ENCODE measurements around the gene KLHL21. TPM values are rescaled to one million over a fixed set of nuclear protein-coding genes. Genes with fewer than 3 reads are reported as not detected.
A peak's percentile ranks its signal among the peaks of the same experiment; 100 is the strongest.

Gene KLHL21
- total RNA-seq, 2 donors from 2014 or later, result 25.5 to 31.7 TPM

DNA sequence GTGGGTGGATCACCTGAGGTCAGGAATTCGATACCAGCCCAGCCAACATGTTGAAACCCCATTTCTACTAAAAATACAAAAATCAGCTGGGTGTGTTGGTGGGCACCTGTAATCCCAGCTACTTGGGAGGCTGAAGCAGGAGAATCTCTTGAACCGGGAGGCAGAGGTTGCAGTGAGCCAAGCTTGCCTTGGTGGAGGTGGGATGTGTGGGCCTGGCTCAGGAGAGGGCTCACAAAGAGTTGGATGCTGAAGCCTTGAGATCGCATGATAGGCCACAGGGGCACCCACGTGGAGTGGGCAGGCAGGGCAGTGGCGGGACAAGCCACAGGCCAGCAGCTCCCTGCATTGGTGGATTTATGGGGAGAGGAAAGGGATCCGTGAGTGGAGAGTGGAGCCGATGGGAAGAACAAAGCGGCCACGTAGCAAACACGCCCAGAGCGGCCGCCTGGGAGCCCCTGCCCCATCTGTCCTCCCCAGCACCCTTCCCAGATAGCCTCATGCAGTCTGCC is 26.4 kb upstream of the KLHL21 start:
- no peak for DNase-seq (ENCODE audit: low spot score)
- intact Hi-C loops (cut with DNase I), result no loop called here

DNA sequence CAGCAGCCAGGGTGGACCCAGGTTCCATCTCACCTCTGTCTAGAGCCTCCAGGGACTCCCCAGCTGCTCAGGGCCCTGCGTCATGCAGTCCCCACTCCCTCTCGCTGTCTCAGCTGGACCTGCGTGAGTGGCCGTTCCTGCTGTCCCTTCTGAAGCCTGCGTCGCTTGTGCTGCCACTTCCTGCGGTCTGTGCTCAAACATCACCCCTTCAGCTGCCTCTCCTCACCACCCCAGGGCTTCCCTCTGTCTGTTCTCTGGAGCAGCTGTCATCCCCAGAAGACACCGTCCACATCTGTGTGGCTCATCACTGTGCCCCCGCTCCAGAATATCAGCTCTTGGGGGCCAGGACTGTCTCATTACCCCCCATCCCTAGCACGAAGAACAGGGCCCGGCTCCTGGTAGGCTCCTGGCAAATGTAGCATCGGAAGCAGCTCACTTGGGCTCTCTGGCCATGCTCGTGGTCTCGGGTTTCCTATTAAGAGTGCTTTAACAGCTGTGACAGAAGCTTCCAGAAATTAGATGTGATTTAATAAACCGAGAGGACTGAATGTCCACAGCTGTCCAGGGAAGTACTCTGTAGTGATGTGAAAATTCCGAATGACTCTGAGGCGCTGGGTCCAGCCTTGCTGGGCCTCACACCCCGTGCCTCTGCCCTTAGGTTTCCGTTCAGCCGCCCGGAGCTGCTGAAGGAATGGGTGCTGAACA is 25.3 kb upstream of the KLHL21 start:
- no peak for DNase-seq (ENCODE audit: low spot score)
- intact Hi-C loops (cut with DNase I), result no loop called here

DNA sequence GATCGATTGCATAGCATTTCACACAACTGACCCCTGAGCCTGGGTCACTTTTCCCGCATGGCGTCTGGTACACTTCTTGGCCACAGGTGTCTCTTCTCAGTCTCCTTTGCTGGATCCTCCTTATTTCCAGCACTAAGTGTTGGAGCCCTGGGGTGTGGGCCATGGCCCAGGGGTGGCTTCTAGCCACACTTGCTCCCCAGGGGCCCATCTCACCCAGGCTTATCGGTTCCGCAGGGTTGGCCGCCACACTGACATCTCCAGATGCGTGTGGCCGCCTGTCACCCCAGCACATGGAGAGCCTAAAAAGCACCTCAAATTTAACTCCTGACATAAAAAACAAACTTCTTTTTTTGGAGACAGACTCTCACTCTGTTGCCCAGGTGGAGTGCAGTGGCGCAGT is 24.4 kb upstream of the KLHL21 start:
- no peak for DNase-seq (ENCODE audit: low spot score)
- intact Hi-C loops (cut with DNase I), result no loop called here

DNA sequence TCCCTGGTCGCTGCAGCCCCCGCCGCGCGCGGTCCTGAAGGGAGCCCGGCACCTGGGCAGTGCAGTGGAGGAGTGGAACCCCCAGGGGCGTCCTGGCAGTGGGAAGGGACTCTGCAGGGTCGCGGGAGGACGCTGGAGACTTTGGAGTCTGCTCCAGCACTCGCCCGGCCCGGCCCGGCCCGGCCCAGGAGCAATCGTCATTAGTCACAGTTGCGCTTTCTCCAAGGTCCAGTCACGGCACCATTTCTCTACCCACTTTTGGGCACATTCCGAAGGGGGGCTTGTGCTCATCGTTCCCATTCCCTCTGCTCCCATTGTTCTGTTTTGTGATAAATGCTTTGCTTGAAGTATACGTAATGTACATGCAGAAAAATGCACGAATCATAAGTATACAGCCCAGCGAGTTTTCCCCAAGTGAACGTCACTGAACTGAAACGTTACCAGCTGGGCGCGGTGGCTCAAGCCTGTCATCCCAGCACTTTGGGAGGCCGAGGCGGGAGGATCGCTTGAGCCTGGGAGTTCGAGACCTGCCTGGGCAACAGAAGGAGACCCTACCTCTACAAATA is 23.0 kb upstream of the KLHL21 start:
- DNase-seq (ENCODE audit: low spot score), result no peak
- intact Hi-C loops (cut with DNase I), result no loop called here

DNA sequence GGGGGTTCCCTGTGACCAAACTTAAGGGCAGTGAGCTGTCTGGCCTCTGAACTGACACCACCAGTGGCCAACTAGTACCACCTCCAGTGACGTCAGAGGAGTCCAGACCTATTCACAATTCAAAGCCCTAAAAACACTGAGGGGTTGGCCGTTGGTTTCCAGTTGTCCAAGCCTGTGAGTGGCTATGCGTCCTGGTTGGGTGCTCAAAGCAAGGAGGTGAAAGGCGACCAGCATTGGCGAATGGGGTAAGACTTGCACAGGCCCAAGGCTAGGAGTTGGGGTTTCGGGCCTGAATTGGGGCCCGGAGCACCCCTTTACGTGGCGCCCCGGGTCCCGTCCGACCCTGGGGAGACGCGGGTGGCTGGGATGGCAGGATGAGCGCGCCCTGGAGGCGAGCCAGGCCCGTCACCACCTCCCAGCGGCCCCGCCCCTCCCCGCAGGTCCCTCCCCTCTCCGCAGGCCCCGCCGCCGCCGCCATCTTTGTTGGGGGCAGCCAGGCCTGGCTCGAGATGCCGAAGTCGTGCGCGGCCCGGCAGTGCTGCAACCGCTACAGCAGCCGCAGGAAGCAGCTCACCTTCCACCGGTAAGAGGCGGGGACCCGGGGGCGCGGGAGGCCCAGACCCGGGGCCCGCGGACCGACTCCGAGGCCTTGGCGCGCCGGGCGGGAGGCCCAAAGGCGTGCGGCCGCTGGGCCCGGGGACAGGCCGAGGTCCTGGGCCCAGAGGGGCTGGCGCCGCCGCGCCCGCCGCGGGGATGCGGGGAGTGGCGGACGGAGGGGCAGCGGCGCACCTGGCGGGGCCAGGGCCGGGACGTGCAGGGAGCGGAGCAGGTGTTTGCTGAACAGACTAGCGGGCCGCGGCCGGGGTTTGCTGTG is 22.3 kb upstream of the KLHL21 start, which contains the start of gene THAP3:
Gene THAP3 (plus strand): TSS at position 159 of the 874 bp plus-strand sequence. CDS start 351 bp downstream, at position 510.
- intact Hi-C loops (cut with DNase I), result no loop called here
- DNase-seq (ENCODE audit: low spot score), result peak; percentile 96

DNA sequence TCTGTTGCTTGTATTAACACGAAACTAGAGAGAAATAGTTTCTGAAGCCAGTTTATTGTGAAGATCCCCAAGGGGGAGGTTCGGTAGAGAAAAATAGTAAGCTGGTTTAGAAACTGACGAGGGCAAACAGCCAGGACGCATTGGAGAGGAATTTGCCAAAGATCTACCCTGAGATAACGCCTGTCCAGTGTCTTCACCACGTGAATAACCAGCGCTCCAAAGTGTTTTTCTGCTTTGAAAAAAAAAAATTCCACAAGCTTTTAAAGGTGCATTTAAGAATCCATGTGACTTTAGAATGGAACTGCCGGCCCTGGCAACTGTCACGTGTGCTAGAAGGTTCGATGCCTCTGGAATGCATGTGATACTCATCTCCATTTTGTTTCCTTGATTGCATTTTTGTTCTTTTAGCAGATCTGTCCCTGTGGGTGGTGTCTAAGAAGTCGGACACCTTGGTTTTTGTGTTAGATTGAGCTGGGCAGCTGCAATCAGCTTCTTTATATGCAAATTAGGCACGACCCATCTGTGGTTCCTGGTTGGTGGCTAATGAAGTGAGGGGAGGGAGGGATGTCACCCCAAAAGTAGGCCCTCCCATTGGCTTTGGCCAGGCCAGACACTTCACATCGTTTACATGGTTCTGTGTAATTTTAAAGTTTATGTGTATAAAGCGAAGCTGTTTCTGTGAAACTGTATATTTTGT is 20.7 kb upstream of the KLHL21 start:
- no peak for DNase-seq (ENCODE audit: low spot score)
- intact Hi-C loops (cut with DNase I), result no loop called here

DNA sequence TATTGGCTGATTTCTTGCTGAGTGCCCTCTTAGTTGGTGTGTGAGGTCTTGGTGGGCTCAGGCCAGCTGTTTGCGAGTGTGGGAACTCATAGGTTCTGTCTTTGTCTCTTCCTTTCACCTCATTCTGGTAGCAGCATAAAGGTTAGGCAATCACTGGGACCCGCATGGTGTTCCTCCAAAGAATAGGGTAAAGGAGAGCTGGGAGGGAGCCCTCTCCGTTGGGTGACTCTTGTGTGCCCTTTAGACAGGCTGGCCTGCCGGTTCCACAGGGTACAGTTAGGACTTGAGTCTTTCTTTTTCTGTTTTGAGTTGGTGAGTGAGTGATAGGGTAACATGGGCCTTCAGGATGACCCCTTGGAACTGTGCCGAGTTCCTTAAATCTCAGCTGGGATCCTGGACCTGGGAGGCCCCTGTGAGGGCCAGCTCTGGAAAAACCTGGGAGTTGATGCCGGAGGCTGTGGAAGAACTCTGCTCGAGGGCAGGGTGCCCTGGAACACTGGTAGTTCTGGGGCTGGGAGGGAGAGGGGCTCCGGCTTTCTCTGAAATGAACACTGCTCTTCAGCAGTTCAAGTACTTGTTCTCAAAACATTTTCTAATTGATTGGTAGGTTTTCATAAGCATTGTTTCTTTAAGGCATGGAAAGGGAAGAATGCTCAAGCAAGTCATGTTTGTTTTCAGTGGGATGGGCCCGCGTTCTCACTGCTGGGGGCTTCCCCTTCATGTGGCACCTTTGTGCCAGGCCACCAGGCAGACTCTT is 19.9 kb upstream of the KLHL21 start:
- intact Hi-C loops (cut with DNase I), result no loop called here
- DNase-seq (ENCODE audit: low spot score), result no peak

DNA sequence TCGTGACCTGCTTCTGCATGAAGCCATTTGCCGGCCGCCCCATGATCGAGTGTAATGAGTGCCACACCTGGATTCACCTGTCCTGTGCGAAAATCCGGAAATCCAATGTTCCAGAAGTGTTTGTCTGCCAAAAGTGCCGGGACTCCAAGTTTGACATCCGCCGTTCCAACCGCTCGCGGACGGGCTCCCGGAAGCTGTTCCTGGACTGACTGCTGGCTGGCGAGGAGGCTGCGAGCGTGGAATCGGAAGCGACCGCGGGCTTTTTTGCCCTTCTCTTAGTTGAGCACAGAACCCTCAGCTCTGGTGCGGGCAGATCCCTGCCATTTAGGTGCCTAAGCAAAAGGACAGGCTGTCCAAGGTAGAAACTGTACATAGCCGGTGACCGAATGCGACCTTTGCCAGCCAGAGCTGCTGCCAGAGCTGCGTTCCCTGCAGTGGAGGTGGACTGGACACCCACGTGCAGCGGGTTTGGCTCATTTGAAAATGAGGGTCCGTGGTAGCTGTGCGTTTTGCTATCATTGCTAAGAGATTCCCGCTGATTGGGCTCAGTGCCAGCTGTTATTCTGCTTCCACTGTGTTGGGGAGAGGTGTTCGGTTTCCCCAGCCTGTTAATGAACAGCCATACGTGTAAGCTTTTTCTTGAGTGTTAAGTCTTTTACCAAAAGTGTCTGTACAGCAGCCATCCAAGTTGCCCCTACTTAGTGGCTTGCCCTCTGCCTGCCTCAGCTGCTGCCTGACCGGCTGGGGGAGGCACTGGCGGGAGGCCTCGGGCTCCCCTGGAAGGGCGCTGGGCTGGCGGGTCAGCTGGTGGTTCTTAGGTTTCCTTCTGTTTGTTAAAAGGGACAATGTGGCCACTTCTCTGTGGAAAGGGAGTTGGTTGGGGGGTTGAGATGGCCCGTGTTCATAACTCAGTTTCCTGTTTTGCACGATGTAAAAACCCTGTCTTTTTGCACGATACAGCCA is 19.0 kb upstream of the KLHL21 start:
- no peak for DNase-seq (ENCODE audit: low spot score)

DNA sequence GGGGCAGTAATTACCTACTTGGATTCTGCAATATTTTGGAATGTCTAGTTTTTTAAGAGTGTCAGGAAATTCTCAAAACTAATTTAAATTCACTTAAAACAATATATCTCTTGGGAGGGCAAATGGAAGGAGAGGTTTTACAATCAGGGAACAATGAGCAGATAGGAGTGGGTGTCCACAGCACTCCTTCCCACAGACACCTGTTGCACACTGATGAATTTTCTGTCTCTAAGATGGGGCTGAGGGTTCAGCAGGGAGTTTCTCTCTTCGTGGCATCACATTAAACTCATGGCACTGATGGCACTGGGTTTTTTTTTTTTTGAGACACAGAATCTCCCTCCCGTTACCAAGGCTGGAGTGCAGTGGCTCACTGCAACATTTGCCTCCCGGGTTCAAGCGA is 16.4 kb upstream of the KLHL21 start:
- intact Hi-C loops (cut with DNase I), result no loop called here
- no peak for DNase-seq (ENCODE audit: low spot score)

More for the DNA sequence above, 19.0 kb upstream of the KLHL21 start:
- intact Hi-C loops (cut with DNase I), result no loop called here

DNA sequence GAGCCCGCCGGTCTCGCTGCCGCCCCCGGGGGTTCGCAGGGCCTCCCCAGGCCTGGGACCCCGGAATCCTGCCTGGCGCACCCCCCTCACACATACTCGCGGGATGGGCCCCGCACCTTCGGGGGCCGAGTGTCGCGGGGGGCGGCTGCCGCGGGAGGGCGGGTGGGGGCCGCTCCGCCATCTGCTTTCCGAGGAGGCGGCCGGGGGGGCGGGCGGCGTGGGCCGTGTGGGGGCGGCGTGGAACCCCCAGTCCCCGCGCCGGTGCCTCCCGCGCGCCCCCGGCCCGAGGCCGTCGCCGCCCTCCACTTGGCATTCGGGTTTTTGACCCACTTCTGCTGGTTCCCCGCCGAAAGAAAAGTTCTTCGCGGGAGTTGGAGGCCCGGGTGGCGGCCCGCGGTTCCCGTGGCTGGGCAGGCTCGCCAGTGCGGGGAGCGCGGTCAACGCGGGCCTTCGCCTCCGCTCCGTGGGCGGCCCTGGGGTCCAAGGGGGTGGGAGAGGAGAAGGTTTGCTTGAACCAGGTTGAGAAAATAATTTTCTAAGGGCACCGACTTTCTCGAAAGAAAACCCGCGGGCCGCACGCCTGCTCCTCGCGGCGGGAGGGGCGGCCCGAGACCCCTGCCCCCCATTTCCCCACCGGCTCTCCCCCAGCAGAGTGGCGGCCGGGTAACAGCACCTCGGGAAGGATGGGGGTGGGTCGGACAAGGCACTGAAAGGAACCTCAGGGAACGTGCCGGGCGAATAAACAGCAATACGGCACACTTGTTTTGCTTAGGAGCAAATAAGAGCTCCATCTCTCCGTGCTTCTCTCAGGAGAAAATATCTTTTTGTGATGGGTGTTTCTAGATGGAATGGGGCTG is 12.5 kb upstream of the KLHL21 start:
- intact Hi-C loops (cut with DNase I), result no loop called here
- no peak for DNase-seq (ENCODE audit: low spot score)

DNA sequence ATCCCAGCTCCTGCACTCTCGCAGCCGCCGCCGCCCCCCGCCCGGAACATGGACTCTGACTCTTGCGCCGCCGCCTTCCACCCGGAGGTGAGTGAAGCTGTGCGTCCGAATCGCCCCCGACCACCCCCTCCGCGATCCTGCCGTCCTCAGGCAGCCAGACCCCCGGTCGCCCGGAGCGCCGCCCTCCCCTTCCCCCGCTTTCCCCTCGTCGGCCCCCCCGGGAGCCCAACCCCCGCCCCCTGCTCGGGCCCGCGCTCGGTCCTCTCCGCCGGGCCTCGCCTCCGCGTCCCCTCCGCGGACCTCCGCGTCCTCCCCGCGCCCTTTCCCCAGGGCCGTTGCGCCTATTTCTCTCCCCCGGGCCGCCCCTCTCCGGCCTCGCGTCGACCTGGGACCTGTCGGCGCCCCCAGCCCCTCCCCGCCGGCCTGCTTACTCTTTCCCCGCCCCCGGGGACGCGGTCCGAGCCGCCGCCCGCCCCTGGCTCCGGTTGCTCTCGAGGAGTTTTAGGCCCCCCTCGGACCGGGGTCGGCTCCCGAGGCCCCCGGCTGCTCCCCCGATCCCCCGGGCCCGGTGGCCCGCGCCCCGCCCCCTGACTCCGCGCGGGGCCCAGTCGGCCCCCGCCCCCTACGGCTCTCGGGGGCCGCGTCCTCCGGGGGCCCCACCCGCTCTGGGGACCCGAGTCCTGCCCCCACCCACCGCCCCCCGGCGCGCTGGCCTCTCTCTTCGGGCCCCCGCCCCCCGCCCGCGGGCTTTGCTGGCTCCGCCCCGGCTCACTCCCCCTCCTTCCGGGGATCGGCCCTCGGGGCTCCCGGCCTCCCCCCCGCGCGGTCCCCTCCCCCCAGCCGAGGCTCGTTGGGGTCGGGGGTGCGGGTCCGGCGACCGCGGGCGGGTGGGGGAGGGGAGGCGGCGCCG is 11.6 kb upstream of the KLHL21 start:
- intact Hi-C loops (cut with DNase I), result no loop called here
- peak; percentile 86 for DNase-seq (ENCODE audit: low spot score)

DNA sequence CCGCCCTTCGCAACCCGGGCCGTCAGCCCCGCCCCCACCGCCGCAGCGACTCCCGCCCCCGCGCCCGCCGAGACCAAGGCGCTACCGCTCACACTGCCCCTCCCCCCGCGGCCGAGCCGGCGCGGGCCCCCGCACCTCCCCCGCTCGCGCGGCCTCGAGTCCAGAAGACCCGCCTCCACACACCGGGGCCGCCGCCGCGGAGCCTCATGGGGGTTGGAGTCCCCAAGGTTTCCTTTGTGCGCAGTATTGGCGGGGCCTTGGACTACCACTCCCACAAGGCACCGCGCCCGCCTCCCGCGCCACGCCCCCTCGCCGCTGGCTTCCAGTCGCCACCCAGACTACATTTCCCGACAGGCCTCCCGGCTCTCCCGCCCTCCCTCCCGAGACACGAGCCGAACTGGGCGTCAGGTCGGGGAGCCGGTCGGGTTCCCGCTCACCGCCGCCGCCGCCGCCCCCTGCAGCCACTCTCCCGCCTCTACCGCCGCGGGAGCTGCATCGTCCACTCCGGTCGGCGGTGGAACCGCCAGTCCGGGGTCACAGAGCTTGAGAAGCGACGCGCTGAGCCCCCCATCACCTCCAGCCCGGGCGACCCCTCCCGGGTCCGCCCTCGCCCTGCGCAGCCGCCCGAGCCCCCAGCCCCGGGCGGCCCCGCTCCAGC is 10.8 kb upstream of the KLHL21 start, which contains the start of gene PHF13:
Gene PHF13 (plus strand): TSS at position 371 of the 658 bp plus-strand sequence. CDS start 336 bp downstream, outside the sequence.
- intact Hi-C loops (cut with DNase I), result no loop called here
- peak; percentile 100 for DNase-seq (ENCODE audit: low spot score)

DNA sequence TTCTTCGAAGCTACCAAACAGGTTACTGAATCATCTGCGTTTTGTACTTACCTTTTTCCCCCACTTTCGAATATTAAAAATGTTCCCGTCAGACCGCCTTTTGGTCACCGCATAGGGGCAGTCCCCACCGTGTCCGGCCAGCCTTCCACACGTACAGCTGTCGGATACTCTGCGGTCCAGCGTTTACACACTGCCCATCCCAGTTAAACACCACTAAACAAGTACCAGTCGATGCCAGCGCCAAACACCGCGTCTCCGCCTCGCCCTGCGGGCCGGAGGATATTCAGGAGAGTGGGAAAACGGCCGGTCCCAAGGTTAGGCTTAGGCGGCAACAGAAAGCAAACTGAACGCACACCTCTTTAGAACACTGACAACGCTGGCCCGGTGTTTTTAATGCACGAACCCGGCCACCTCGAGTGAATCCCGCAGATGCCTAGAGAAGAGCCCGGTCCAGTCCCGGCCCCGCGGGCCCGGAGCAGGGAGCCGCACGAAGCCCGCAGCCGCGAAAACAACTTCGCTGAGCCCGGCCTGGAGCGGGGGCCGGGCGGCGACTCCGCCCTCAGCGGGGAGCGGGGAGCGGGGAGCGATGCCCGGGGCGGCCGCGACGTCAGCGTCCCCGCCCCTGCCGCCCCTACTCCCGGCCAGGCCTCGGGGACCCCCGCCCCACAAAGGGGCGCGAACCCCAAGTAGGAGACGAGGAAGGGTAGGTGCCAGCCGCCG is 10.1 kb upstream of the KLHL21 start:
- peak; percentile 85 for DNase-seq (ENCODE audit: low spot score)
- intact Hi-C loops (cut with DNase I), result no loop called here

DNA sequence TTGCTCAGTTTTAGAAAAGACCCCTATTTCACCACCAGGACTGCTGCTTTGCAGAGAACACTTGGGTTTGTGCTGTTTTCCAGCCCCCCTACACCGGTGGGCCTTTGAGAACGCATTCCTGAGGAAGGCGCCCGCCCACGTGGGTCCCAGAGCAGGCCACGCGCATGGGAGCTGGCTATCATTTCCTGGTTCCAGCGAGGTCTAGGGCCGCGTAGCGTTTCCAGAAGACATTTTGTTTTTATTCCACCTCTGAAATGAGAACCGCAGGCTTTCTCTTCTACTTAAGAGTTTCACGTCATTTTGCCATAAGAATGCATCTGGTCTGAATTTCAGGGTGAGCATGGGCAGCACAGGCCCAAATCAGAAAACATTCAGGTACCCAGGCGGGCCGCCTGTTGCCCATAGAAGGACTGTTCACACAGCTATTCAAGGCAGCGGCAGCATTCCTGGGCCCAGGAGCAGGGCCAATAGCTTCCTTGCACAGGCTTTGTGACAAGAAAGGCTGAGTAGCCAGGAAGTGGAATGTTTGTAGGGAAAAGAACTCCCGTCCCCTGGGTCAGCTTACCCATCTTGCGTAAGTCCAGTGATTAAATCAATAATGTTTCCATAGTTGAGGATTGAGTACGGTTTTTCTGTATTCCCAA is 1.4 kb upstream of the KLHL21 start:
- intact Hi-C loops (cut with DNase I), result no loop called here

More for the DNA sequence above, 1.4 kb upstream of the KLHL21 start:
- peak; percentile 94 for DNase-seq (ENCODE audit: low spot score)

All from posterior vena cava (tissue), 2 donors.